HEK293 (cell line): ENCODE measurements around the gene TRPV5.

Source experiments
- MZF1 ChIP-seq: fragments of 450-650 bp; formaldehyde crosslinking; IDR thresholded peaks from 2 replicates; pipeline ENCODE4 v1.5.1; 2017; ENCODE audit warnings: missing biosample characterization, missing genetic modification characterization, borderline replicate concordance
- ZNF785 ChIP-seq: fragments of 450-650 bp; formaldehyde crosslinking; IDR thresholded peaks from 2 replicates; pipeline ENCODE4 v1.5.1; 2016; ENCODE audit warnings: missing biosample characterization, missing genetic modification characterization
- TF ChIP-seq, protein P1 (sequence below): fragments of 450-650 bp; formaldehyde crosslinking; IDR thresholded peaks from 2 replicates; pipeline ENCODE4 v1.5.1; 2016; ENCODE audit warnings: missing biosample characterization, missing genetic modification characterization
- TF ChIP-seq, protein P2 (sequence below): fragments of 450-650 bp; formaldehyde crosslinking; IDR thresholded peaks from 2 replicates; pipeline ENCODE4 v1.5.1; 2016; ENCODE audit warnings: missing biosample characterization, missing genetic modification characterization

DNA sequence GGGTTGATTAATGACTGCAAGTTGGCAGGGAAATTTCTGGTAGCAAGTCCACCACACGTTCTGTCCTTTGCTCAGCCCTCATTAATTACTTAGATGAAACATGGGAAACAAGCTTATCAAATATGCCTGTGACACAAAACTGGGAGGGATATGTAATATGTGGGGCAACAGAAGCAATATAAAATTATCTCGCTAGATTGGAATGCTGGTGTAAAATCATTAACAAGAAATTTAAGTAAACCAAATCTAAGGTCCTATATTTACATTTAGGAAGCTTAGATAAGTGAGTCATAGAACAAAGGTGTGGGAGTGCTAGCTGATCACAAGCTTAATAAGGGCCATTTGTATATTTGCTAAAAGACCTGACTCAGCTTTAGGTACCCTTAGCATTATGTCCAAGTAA lies 23.5 kb downstream of the TRPV5 start:
- TF ChIP-seq, protein P1, sequence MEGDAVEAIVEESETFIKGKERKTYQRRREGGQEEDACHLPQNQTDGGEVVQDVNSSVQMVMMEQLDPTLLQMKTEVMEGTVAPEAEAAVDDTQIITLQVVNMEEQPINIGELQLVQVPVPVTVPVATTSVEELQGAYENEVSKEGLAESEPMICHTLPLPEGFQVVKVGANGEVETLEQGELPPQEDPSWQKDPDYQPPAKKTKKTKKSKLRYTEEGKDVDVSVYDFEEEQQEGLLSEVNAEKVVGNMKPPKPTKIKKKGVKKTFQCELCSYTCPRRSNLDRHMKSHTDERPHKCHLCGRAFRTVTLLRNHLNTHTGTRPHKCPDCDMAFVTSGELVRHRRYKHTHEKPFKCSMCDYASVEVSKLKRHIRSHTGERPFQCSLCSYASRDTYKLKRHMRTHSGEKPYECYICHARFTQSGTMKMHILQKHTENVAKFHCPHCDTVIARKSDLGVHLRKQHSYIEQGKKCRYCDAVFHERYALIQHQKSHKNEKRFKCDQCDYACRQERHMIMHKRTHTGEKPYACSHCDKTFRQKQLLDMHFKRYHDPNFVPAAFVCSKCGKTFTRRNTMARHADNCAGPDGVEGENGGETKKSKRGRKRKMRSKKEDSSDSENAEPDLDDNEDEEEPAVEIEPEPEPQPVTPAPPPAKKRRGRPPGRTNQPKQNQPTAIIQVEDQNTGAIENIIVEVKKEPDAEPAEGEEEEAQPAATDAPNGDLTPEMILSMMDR (tag by site-specific recombination), result no peak
- TF ChIP-seq MZF1 (tag by site-specific recombination), result no peak
- TF ChIP-seq ZNF785, result no peak
- TF ChIP-seq, protein P2, sequence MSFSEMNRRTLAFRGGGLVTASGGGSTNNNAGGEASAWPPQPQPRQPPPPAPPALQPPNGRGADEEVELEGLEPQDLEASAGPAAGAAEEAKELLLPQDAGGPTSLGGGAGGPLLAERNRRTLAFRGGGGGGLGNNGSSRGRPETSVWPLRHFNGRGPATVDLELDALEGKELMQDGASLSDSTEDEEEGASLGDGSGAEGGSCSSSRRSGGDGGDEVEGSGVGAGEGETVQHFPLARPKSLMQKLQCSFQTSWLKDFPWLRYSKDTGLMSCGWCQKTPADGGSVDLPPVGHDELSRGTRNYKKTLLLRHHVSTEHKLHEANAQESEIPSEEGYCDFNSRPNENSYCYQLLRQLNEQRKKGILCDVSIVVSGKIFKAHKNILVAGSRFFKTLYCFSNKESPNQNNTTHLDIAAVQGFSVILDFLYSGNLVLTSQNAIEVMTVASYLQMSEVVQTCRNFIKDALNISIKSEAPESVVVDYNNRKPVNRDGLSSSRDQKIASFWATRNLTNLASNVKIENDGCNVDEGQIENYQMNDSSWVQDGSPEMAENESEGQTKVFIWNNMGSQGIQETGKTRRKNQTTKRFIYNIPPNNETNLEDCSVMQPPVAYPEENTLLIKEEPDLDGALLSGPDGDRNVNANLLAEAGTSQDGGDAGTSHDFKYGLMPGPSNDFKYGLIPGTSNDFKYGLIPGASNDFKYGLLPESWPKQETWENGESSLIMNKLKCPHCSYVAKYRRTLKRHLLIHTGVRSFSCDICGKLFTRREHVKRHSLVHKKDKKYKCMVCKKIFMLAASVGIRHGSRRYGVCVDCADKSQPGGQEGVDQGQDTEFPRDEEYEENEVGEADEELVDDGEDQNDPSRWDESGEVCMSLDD (tag by site-specific recombination), result no peak
